ENCODE results near the gene THYN1. TPM values are rescaled to one million over a fixed set of nuclear protein-coding genes. Genes with fewer than 3 reads are reported as not detected.

Gene THYN1
- total RNA-seq, 4 donors from 2014 or later, result 49.8 to 143 (median 53.6) TPM

DNA sequence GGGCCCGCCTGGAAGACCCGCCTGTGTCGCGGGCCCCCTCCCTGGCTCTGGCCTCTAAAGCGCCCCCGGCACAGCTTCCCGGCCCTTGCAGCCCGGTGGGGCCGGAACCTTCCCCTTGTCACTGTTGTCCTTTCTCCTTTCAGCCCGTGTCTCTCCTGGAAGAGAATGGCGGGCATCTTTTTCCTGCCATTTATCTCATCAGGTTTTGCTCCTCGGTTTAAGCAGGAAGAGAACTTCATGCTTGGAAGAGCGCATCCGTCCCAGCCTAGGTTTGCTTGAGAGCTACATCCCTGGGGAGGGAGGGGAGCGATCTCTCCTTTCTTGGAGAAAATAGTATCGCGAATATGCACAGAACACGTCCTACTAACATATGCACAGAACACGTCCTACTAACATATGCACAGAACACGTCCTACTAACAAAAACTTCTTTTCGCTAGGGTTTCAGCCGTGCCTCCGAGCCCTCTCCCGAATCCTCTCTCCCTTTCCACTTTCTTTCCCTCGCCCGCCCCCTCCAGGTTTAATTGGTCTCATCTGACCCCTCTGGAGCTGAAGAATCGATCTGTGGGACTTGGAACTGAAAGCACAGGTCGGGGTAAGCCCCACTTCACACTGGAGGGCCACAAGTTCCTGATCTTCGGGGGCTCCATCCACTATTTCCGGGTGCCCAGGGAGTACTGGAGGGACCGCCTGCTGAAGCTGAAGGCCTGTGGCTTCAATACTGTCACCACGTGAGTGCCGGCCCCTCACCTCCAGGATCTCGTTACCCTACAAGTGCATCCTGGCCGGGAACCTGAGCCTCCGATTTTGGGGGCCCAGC, 24.2 kb upstream of the THYN1 start:
- Histone ChIP-seq H3K4me3 (peak overlapping the region; percentile 13 to 19), H3K27me3 (peaks cover 16 to 24% of the 10 kb centered on the region in 2 donors), H3K9me3 (peaks cover 0 to 4% of the 10 kb centered on the region in 2 donors), H3K36me3 (no peaks in the 10 kb centered on the region), H3K4me1 (peaks cover 0 to 16% of the 10 kb centered on the region in 2 donors), H3K27ac (peak overlapping the region; percentile 13 to 25)
- intact Hi-C loops (cut with DNase I; ENCODE audit: low total_unique reads), result no loop called here
- DNase-seq, result no peak
- no peak for TF ChIP-seq POLR2A (IDR thresholded peaks at IDR 0.05)
- TF ChIP-seq, protein P1, sequence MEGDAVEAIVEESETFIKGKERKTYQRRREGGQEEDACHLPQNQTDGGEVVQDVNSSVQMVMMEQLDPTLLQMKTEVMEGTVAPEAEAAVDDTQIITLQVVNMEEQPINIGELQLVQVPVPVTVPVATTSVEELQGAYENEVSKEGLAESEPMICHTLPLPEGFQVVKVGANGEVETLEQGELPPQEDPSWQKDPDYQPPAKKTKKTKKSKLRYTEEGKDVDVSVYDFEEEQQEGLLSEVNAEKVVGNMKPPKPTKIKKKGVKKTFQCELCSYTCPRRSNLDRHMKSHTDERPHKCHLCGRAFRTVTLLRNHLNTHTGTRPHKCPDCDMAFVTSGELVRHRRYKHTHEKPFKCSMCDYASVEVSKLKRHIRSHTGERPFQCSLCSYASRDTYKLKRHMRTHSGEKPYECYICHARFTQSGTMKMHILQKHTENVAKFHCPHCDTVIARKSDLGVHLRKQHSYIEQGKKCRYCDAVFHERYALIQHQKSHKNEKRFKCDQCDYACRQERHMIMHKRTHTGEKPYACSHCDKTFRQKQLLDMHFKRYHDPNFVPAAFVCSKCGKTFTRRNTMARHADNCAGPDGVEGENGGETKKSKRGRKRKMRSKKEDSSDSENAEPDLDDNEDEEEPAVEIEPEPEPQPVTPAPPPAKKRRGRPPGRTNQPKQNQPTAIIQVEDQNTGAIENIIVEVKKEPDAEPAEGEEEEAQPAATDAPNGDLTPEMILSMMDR (IDR thresholded peaks at IDR 0.05), result no peak

- Histone ChIP-seq H3K27ac (peak overlapping the region; percentile 13 to 25), H3K27me3 (peaks cover 16 to 24% of the 10 kb centered on the region in 2 donors), H3K4me3 (peak overlapping the region; percentile 13 to 33), H3K9me3 (peaks cover 0 to 4% of the 10 kb centered on the region in 2 donors), H3K36me3 (no peaks in the 10 kb centered on the region), H3K4me1 (peaks cover 0 to 16% of the 10 kb centered on the region in 2 donors)
- TF ChIP-seq, protein P1 (IDR thresholded peaks at IDR 0.05), result no peak
- no peak for TF ChIP-seq POLR2A (IDR thresholded peaks at IDR 0.05)
- intact Hi-C loops (cut with DNase I; ENCODE audit: low total_unique reads), result no loop called here
- no peak for DNase-seq
Observed at GRCh38 chr11:134276396-134277182, 23.4 kb upstream of the THYN1 start.

GRCh38 chr11:134275534-134276395, 22.6 kb upstream of the THYN1 start, which contains the start of gene GLB1L3:
TSS of gene GLB1L3 (plus strand) at chr11:134276379. CDS start at chr11:134276741, 362 bp downstream.
- H3K4me3 ChIP-seq, result peak within 1 kb of the TSS; percentile 13 to 33
- H3K4me1 ChIP-seq, result peaks cover 0 to 16% of the 10 kb centered on the region in 2 donors
- intact Hi-C loops (cut with DNase I; ENCODE audit: low total_unique reads), result no loop called here
- TF ChIP-seq, protein P1 (IDR thresholded peaks at IDR 0.05), result peak in 1 of 4 experiments; percentile 14
- TF ChIP-seq POLR2A (IDR thresholded peaks at IDR 0.05), result no peak
- H3K36me3 ChIP-seq, result no peaks in the 10 kb centered on the region
- peak; percentile 24 to 51 for DNase-seq
- peaks cover 0 to 4% of the 10 kb centered on the region in 2 donors for H3K9me3 ChIP-seq
- peaks cover 16 to 24% of the 10 kb centered on the region in 2 donors for H3K27me3 ChIP-seq
- H3K27ac ChIP-seq, result peak within 1 kb of the TSS; percentile 13 to 74

- TF ChIP-seq, protein P1 (IDR thresholded peaks at IDR 0.05), result no peak
- no peak for TF ChIP-seq POLR2A (IDR thresholded peaks at IDR 0.05)
- Histone ChIP-seq H3K36me3 (no peaks in the 10 kb centered on the region), H3K27ac (no peak overlapping the region), H3K27me3 (peaks cover 16 to 24% of the 10 kb centered on the region in 2 donors), H3K4me3 (peak overlapping the region in 1 of 2 donors; percentile 33), H3K4me1 (peaks cover 0 to 16% of the 10 kb centered on the region in 2 donors), H3K9me3 (peaks cover 0 to 4% of the 10 kb centered on the region in 2 donors)
- no peak for DNase-seq
- intact Hi-C loops (cut with DNase I; ENCODE audit: low total_unique reads), result no loop called here
Observed at GRCh38 chr11:134275188-134275533, 22.0 kb upstream of the THYN1 start.

Measured in uterus (tissue), 4 donors.